SK-N-MC (cell line): ENCODE measurements around the gene CASZ1.

Experiments
- DNase-seq: peaks from one replicate; pipeline ENCODE4 v3.0.0-alpha.2; 2011; ENCODE audit warnings: low read depth, low spot score
- H3K27ac ChIP-seq: fragments of 200-600 bp; sonication (generic); 2 replicates; pipeline ENCODE4 v1.5.1; 2016; ENCODE audit warnings: mixed run types
- H3K36me3 ChIP-seq: fragments of 200-600 bp; sonication (generic); 2 replicates; pipeline ENCODE4 v1.6.1; 2017; ENCODE audit warnings: antibody characterized with exemption, low read length, mixed read lengths; ENCODE audit not compliant: insufficient read depth
- H3K4me3 ChIP-seq: fragments of 200-600 bp; sonication (generic); 2 replicates; pipeline ENCODE4 v1.5.1; 2016
- H3K9ac ChIP-seq: fragments of 200-600 bp; sonication (generic); 2 replicates; pipeline ENCODE4 v1.8.0; 2017; ENCODE audit warnings: mixed run types, mixed read lengths; ENCODE audit not compliant: insufficient read length
- H3K9me3 ChIP-seq: fragments of 200-600 bp; sonication (generic); 2 replicates; pipeline ENCODE4 v1.6.1; 2017; ENCODE audit warnings: low read depth, mild to moderate bottlenecking, antibody characterized with exemption, low read length, moderate library complexity, mixed read lengths
- EZH2 ChIP-seq: fragments of 200-600 bp; sonication (generic); IDR thresholded peaks from one replicate; pipeline ENCODE4 v1.6.1; 2017; ENCODE audit warnings: antibody characterized with exemption
- FOXP2 ChIP-seq: optimal IDR thresholded peaks from 2 replicates; pipeline ENCODE3; 2011; ENCODE audit warnings: mild to moderate bottlenecking, moderate library complexity; ENCODE audit not compliant: insufficient read depth; ENCODE audit errors: extremely low read length, control extremely low read depth
- POLR2AphosphoS5 ChIP-seq: IDR thresholded peaks from 2 replicates; pipeline ENCODE4 v1.6.1; 2012; ENCODE audit warnings: mild to moderate bottlenecking, low read depth, low read length, borderline replicate concordance

CASZ1 gene

DNA sequence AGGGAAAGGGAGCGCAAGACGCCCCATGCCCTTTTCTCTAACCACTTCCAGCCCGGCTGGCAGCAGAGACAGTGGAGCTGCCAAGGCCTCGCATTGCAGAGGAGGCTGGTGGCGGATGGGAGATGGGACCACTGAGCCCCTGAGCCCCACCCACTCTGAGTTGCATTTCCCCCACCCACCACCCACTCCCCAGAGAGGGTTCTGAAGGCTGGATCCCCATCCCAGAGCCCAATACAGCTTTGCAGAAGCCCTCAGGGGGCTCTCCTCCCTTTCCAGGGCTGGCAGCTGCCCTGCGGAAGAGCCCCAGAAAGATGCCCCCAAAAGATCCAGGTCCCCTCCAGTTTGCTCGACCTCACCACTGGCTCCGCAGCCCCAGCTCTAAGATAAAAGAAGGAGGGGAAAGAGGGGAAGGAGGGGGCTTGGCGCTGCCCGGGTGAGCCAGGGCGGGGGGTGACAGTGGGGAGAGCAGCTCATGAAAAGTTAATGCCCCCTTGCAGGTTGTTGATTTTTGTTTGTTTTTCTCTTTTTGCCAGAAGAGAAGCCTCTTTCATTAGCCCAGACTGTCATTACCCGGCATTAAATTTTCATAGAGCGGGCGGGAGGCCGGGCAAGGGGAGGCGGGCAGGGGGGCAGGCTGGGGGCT lies 38.4 kb upstream of the CASZ1 start:
- H3K9me3 ChIP-seq: no peaks in the 10 kb centered on the region
- no peak for TF ChIP-seq FOXP2
- no peak for TF ChIP-seq EZH2
- TF ChIP-seq POLR2AphosphoS5: no peak
- no peak for DNase-seq
- no peak overlapping the region for H3K9ac ChIP-seq
- no peaks in the 10 kb centered on the region for H3K36me3 ChIP-seq
- no peak overlapping the region for H3K4me3 ChIP-seq
- no peak overlapping the region for H3K27ac ChIP-seq

DNA sequence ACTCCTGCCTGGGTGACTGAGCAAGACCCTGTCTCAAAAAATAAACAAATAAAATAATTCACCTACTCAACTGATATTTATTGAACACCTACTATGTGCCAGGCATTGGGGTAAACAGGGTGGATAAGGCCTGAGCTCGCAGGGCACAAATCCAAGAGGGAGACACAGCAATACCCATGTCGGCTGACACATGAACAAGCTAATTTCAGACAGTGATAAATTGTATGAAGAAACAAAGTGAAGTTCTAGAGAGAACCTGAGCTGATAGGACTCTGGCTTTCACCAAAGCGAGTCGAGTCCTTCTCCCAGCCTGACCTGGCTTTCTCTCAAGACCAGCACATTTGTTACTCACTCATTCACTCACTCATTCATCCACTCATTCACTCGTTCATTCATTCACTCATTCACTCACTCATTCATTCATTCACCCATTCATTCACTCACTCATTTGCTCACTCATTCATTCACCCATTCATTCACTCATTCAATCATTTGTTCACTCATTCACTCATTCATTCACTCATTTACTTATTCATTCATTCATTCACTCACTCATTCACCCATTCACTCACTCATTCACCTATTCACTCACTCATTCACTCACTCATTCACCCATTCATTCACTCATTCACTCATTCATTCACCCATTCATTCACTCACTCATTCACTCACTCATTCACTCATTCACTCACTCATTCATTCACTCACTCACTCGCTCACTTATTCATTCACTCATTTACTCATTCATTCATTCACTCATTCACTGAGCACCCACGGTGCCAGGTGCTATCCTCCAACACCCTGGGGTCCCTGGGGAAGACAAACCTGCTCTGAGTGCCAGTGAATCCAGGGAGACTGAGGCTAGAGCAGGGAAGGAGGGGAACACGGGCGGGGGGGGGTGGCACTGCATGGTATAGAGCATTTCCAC lies 37.4 kb upstream of the CASZ1 start:
- TF ChIP-seq EZH2 (no peak), FOXP2 (no peak), POLR2AphosphoS5 (no peak)
- Histone ChIP-seq H3K27ac (no peak overlapping the region), H3K36me3 (no peaks in the 10 kb centered on the region), H3K9ac (no peak overlapping the region), H3K4me3 (no peak overlapping the region), H3K9me3 (no peaks in the 10 kb centered on the region)
- DNase-seq: no peak

- no peak for TF ChIP-seq POLR2AphosphoS5
- no peak for DNase-seq
- Histone ChIP-seq H3K27ac (no peak overlapping the region), H3K4me3 (no peak overlapping the region), H3K9ac (no peak overlapping the region), H3K36me3 (no peaks in the 10 kb centered on the region), H3K9me3 (no peaks in the 10 kb centered on the region)
Observed at GRCh38 chr1:10832703-10833102, 36.3 kb upstream of the CASZ1 start.

- Histone ChIP-seq H3K36me3 (no peaks in the 10 kb centered on the region), H3K9me3 (no peaks in the 10 kb centered on the region), H3K4me3 (no peak overlapping the region), H3K9ac (no peak overlapping the region), H3K27ac (no peak overlapping the region)
- DNase-seq: no peak
- TF ChIP-seq POLR2AphosphoS5 (no peak), FOXP2 (no peak), EZH2 (no peak)
Observed at GRCh38 chr1:10830961-10831668, 34.7 kb upstream of the CASZ1 start.

- Histone ChIP-seq H3K4me3 (no peak overlapping the region), H3K27ac (no peak overlapping the region), H3K9ac (no peak overlapping the region), H3K9me3 (no peaks in the 10 kb centered on the region), H3K36me3 (no peaks in the 10 kb centered on the region)
- no peak for TF ChIP-seq POLR2AphosphoS5
- no peak for TF ChIP-seq FOXP2
- no peak for TF ChIP-seq EZH2
- no peak for DNase-seq
Observed at GRCh38 chr1:10829965-10830515, 33.6 kb upstream of the CASZ1 start.

GRCh38 chr1:10829067-10829818 lies 32.8 kb upstream of the CASZ1 start:
- H3K4me3 ChIP-seq: no peak overlapping the region
- no peak overlapping the region for H3K27ac ChIP-seq
- no peak for DNase-seq

DNA sequence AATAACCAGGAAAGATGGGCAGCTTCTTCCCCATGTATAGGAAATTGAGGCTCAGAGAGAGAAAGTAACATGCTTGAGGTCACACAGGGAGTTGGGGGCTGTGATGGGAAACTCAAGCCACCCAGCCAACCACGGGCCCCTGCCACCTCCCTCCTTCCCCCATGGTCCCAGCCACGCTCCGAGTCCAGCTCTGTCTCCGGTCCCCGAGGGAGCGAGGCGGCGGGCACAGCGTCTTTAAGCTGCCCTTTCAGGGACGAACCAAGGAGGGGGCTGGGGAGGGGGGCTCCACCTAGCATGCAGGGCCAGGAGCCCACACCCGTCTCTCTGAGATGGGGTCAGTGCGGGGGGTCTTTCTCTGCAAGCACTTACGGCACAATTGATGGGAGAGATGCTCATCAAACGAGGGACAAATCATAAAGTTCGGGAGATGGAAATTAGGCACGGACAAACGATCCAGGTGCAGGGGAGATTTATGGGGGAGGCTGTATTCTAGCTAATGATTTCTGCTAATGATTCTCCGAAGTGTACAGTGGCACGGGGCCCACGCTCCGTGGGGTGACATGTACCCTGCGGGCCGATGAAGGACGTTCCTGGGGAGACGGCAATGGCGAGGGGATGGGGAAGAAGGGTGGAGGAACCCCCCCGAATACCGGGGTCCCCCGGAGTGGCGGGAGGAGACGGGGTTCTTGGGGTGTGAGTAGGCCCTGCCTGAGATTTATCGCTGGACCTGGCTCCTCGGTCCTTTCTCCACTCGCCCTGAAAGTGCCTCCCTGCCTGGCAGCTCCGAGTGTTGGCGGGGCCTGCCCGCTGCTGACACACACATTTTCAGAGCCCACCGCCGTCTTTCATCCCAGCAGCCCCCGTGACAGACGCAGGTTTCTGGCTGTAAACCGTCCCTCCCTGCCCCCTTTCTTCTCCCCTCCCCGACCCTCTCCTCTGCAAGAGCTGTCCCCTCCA lies 31.2 kb upstream of the CASZ1 start:
- TF ChIP-seq POLR2AphosphoS5 (no peak), FOXP2 (no peak), EZH2 (no peak)
- Histone ChIP-seq H3K4me3 (no peak overlapping the region), H3K27ac (no peak overlapping the region), H3K9me3 (no peaks in the 10 kb centered on the region), H3K9ac (no peak overlapping the region), H3K36me3 (no peaks in the 10 kb centered on the region)
- no peak for DNase-seq

More at GRCh38 chr1:10829067-10829818, 32.8 kb upstream of the CASZ1 start:
- no peak for TF ChIP-seq EZH2
- no peak for TF ChIP-seq POLR2AphosphoS5
- no peak for TF ChIP-seq FOXP2
- Histone ChIP-seq H3K9ac (no peak overlapping the region), H3K36me3 (no peaks in the 10 kb centered on the region), H3K9me3 (no peaks in the 10 kb centered on the region)
